T follicular helper cell (primary cell): ENCODE data around the gene FBXO38.

ENCODE experiments used
- DNase-seq: peaks from one replicate; pipeline ENCODE4 v3.0.0-alpha.2; 2020; ENCODE audit warnings: low read depth

FBXO38 gene

DNA sequence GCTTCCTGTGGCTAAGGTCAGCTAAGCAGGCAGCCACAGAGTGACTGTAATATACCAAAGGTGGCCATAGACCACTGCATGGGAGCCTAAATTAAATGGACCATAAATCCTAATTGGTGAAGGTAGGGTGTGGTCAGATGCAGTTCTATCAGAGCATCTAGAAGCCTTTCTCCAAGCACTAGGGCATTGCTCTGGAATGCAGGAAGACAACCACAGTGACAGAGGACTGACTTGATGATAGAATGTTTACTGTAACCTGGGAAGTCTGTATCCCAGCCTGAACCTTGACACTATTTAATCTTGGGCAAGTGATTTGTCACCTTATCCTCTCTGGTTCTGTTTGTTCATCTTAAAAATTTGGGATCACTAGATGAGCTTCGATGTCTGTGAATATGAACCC is 2.3 kb downstream of the FBXO38 start:
- DNase-seq = no peak

GRCh38 chr5:148387325-148387724 is 3.6 kb downstream of the FBXO38 start:
- DNase-seq = no peak

DNA sequence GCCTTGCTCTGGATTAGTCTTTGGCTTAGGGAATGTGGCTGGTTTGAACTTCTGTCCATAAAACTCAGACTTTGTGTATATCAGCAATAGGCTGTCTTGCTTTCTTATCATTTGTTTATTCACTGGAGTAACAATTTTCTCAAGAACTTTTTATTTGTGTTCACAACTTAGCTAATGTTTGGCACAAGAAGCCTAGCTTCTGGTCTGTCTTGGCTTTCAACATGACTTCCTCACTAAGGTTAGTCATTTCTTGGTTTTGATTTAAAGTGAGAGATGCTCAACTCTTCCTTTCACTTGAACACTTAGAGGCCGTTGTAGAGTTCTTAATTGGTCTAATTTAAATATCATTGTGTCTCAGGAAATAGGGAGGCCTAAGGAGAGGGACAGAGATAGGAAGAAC is 4.9 kb downstream of the FBXO38 start:
- no peak for DNase-seq

DNA sequence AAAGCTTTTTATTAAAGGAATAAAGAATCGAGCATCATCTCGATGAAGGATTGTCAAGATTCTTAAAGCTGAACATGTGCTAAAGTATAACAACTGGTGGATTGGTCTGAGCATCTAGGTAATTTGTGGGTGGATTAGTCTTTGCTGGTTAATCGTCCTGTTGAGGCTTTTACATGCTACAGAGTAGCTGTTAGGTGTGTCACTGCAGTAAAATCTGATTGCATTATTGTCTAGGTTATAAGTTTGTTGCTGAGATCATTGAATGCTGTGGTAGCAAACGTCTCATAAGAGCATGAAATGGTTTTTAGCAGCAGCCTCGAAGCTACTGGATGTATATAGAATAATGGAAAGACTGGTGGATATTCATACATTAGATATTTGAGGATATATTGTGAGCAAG is 7.2 kb downstream of the FBXO38 start:
- DNase-seq = no peak

DNA sequence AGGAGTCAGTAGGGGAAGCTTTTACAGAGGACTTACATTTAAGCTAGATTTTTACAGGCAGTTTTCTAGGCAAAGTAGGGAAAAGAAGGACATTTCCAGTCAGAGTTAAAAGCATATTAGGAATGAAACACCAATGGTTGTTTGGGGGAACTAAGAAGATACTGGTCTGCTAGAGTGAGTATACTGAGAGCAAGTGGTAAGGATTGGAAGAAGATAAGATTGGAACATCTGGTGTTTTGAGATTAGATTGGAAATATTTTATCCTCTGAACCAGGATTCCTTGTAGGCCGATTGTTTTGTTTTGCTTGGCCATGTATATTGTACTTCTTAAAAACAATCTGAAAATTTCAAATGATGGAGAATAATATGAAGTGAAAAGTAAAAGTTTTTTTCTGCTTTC is 7.7 kb downstream of the FBXO38 start:
- DNase-seq = no peak

- no peak for DNase-seq
Measured at GRCh38 chr5:148393390-148393741, 9.6 kb downstream of the FBXO38 start.

DNA sequence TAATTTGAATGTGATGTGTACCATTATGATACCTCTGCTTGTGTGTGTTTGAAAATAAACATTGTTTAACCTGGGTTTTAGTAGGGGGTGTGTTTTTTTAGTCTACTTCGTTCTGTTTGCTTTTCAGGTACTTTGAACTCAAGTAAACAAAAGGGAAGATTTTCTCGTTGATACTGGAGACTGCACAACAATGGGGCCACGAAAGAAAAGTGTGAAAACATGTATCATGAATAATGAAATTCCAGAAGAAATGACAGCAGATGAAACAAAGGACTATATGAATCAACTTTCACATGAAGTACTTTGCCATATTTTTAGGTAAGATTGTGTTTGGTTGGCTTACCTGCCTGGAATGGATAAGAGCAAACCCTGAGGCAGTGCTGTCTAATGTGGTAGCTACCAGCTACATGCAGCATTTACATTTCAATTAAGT is 10.8 kb downstream of the FBXO38 start:
- no peak for DNase-seq

DNA sequence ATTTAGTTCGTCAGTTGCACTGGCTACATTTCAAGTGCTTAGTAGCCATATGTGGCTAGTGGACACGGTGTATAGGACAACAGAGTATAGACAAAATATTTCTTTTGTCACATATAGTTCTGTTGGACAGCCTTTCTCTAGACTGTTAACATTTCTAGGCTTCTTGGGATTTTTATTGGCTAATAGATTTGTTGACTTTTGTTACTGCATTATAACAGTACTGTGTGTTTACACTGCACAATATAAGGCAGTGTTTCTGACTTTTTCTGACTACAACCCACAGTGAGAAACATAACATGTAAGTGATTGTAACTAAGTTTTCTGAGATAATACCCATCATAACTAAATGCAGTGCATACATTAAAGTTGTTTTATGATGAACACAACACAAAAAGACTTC is 11.3 kb downstream of the FBXO38 start:
- DNase-seq = no peak

DNA sequence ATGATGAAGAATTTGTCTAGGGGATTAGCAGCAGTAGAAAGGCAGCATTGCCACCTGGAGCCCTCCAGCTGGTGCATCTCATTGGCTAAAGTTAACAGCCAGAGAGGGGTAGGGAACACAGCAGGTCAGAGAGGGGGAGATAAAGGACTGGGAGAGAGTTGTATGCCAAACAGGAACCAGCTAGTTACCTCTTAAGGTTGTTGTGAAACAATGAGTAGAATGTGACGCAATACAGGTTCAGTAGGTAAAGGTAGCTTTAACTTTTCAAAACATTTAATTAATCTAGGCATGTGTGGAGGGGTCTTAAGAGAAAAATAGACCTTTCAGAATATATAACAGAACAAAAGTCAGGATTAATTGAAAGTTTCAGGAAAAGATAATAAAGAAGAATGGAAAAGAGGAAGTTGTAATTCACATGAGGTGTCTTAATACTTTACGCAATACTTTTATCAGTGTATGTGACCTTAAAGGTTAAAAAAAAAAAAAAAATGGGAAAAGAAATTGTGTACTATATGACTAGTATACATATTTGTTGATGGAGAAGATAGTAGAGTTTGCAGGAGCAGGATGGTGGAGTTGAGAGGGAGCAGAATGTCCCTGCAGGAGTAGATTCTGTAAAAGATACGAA is 14.3 kb downstream of the FBXO38 start:
- DNase-seq = no peak

DNA sequence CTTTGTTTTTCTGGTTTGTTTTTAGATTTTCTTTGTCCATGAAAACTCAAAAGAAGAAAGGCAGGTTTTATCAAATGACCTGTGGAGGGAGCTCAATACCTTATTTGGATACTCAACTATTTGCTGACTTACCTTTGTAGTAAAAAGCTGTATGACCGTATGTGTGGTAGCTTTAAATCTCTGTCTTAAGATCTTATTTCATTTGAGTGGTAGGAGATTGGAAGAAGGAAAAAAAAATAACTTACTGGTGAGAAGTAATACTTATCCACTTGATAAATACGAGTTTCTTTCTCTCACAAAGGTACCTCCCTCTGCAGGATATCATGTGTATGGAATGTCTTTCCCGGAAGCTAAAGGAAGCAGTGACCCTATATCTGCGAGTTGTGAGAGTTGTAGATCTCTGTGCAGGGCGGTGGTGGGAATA is 15.0 kb downstream of the FBXO38 start:
- no peak for DNase-seq

GRCh38 chr5:148401604-148402003 is 17.8 kb downstream of the FBXO38 start:
- no peak for DNase-seq

GRCh38 chr5:148403344-148403743 is 19.6 kb downstream of the FBXO38 start:
- DNase-seq = no peak

- DNase-seq = no peak
Measured at GRCh38 chr5:148406406-148406805, 22.6 kb downstream of the FBXO38 start.

- no peak for DNase-seq
Measured at GRCh38 chr5:148408092-148408491, 24.3 kb downstream of the FBXO38 start.

DNA sequence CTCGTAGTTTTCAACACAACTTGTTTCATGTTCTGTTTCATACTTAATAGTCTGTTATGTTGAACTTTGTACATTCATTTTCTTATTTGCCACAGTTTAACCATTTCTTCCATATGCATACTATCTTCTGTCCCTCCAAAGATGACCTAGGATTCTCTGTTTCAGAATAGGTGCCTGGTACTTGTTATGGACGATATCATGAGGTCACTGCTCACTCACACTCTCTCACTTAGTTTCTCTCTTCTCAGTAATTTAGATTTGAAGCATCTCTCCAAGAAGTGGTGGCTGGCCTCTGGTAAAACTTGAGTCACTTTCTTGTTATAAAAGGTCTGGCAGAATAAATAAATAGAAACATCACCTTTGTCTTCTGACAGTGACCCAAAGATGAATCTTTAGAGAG is 28.4 kb downstream of the FBXO38 start:
- DNase-seq = no peak

DNA sequence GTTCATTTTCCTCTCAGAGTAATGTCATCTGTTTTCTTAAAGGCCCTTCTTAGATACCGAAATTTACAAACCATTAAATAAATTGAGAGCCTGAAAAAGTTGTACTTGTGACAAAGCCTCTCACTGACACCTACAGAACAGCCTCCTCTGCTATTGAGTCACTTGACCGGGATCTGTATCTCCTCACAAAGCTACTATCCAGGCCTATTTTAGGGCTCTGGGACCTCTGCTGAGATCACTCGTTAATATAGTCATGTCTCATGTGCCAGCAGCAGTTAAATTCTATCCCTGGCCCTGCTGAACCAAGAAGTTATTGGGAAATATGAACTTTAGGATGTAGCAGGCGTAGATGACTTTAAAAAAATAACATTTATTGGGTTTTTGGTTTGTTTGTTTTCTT is 31.1 kb downstream of the FBXO38 start:
- DNase-seq = no peak

DNA sequence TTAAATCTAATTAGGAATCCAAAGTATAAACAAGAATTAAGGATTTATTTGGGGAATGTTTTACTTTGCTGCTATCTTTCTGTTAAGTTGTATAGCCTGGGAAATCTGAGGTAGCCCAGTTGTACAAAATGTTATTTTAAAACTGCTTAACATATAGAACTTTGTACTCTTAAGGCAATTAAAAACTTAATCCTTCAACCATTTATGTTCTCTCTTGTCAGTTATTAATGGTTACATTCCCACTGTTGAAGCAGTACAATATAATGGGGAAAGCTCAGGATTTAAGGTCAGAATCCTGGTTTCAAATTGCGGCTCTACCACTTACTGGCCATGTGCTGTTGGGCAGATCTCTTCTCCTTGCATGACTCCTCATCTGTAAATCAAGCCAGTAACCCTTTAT is 32.7 kb downstream of the FBXO38 start:
- no peak for DNase-seq

GRCh38 chr5:148416921-148417320 is 33.2 kb downstream of the FBXO38 start:
- no peak for DNase-seq

- DNase-seq = no peak
Measured at GRCh38 chr5:148418511-148418910, 34.8 kb downstream of the FBXO38 start.

GRCh38 chr5:148421661-148422060 is 37.9 kb downstream of the FBXO38 start:
- no peak for DNase-seq

- DNase-seq = no peak
Measured at GRCh38 chr5:148425808-148426207, 42.0 kb downstream of the FBXO38 start.

DNA sequence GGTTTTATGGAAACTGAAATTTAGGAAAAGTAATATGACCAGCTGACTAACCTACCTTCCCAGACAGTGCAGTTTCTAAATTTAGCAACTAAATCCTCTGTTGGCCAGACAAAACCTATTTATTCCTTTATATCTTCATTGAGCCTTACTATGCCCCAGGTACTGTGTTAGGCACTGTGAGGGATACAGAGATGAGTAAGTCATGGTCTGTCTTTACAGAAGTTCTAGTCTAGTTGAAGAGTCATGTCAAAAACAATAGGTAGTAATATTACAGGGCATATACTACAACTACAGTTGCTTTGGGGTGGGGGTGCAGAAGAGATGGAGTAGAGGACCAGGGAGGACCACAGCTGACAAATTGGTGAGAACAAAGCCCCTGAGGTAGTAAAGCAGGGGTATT is 42.8 kb downstream of the FBXO38 start:
- DNase-seq = no peak

DNA sequence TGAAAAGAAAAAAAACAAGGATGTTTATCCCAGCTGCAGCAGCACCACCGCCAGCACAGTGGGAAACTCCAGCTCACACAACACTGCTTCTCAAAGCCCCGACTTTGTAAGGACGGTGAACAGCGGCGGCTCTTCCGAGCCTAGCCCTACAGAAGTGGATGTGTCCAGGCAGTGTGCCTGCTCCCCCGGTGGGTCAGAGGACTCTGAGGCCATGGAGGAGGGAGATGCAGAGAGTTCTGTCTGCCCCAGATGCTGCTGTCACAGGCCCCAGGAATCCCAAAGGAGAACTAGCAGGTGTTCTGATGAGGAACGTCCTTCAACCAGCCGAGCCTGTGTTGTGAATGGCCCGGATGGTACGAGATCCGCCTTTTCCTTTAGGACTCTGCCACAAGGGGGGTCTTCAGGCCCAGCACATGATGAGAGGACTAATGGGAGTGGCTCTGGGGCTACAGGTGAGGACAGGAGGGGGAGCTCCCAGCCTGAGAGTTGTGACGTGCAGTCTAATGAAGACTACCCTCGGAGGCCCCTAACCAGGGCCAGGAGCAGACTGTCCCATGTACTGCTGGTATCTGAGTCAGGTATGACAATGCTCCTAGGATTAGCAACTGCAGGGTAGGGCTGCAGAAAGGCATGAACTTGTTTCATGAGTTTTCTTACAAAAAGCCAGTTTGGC is 43.7 kb downstream of the FBXO38 start:
- no peak for DNase-seq

DNA sequence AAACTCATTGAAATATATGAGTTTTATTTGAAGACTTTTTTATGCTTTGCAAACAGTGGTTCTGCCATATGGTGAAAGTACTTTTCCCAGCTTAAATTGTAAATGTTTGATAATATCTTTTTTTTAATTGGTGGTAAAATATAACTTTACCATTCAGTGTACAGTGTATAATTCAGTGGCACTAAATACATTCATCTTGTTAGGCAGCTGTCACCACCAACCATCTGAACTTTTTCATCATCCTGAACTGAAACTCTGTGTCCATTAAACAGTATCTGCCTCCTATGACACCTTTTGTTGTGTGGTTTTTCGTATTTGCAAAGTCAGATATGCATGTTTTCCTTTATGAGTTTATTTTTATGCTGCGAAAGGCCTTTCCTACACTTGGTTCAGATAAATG is 45.1 kb downstream of the FBXO38 start:
- DNase-seq = no peak
